GM18502 (cell line): Measurements from ENCODE around the gene OSCP1.

ENCODE experiments used
- ATAC-seq: cut with Tn5 transposase; IDR thresholded peaks from one replicate; pipeline ENCODE4 v1.9.1; 2021; ENCODE audit warnings: mild to moderate bottlenecking; ENCODE audit not compliant: unreplicated experiment, poor library complexity

Gene OSCP1

GRCh38 chr1:36386265-36387140, 63.7 kb downstream of the OSCP1 start:
- peak; percentile 49 for ATAC-seq

GRCh38 chr1:36385410-36386264, 64.6 kb downstream of the OSCP1 start, which contains the start of gene STK40:
STK40 (minus strand) TSS chr1:36385924; CDS start chr1:36361332, 24,592 bp downstream.
- ATAC-seq, result peak; percentile 79

GRCh38 chr1:36384542-36385409, 65.5 kb downstream of the OSCP1 start:
- ATAC-seq, result no peak

- ATAC-seq, result no peak
These were observed 67.0 kb downstream of the OSCP1 start for GRCh38 chr1:36383240-36383639.

- no peak for ATAC-seq
These were observed 67.6 kb downstream of the OSCP1 start for GRCh38 chr1:36382669-36383068.

- no peak for ATAC-seq
These were observed 68.0 kb downstream of the OSCP1 start for GRCh38 chr1:36382231-36382630.

GRCh38 chr1:36381405-36381804, 68.8 kb downstream of the OSCP1 start:
- no peak for ATAC-seq

- ATAC-seq, result no peak
These were observed 69.5 kb downstream of the OSCP1 start for GRCh38 chr1:36380782-36381181.

- no peak for ATAC-seq
These were observed 70.1 kb downstream of the OSCP1 start for GRCh38 chr1:36380143-36380619.

- no peak for ATAC-seq
These were observed 72.3 kb downstream of the OSCP1 start for GRCh38 chr1:36377791-36378492.

- ATAC-seq, result no peak
These were observed 77.6 kb downstream of the OSCP1 start for GRCh38 chr1:36372617-36373016.

GRCh38 chr1:36369061-36369861, 81.0 kb downstream of the OSCP1 start:
- ATAC-seq, result no peak
